DND-41 (cell line): ENCODE results near the gene NDOR1.

Experiments used
- ATAC-seq: fragments of 200-7000 bp; cut with Tn5 transposase; 3 replicates; pipeline ENCODE4 v1.9.1; 2021; ENCODE audit warnings: low read depth; ENCODE audit not compliant: insufficient read depth
- DNase-seq: peaks from one replicate; pipeline ENCODE4 v3.0.0-alpha.2; 2020
- H2AFZ ChIP-seq: 2 replicates; pipeline ENCODE4 v1.6.0; 2012; ENCODE audit warnings: low read depth, low read length
- H3K27ac ChIP-seq: 2 replicates; pipeline ENCODE4 v1.5.1; 2012; ENCODE audit warnings: low read length, inconsistent platforms
- H3K27me3 ChIP-seq: fragments of 200-600 bp; sonication (generic); 2 replicates; pipeline ENCODE4 v1.6.0; 2012; ENCODE audit warnings: low read length, mild to moderate bottlenecking, inconsistent platforms; ENCODE audit not compliant: insufficient read depth, poor library complexity
- H3K36me3 ChIP-seq: 2 replicates; pipeline ENCODE4 v1.5.1; 2012; ENCODE audit warnings: low read length, inconsistent platforms; ENCODE audit not compliant: insufficient read depth
- H3K4me1 ChIP-seq: 2 replicates; pipeline ENCODE4 v1.5.1; 2012; ENCODE audit warnings: mild to moderate bottlenecking, low read length; ENCODE audit not compliant: insufficient read depth
- H3K4me2 ChIP-seq: 2 replicates; pipeline ENCODE4 v1.6.0; 2012; ENCODE audit warnings: mild to moderate bottlenecking, moderate library complexity, low read length, inconsistent platforms; ENCODE audit not compliant: insufficient read depth
- H3K4me3 ChIP-seq, 2 experiments: fragments of 200-600 bp in 1 of 2; shearing (Covaris generic) in 1 of 2; 2 replicates each; pipeline ENCODE4 v1.5.1; 2012 to 2016; ENCODE audit warnings: inconsistent platforms in 2 of 2, low read length in 2 of 2, mild to moderate bottlenecking in 2 of 2, low read depth in 1 of 2, moderate library complexity in 1 of 2
- H3K79me2 ChIP-seq: 2 replicates; pipeline ENCODE4 v1.6.0; 2012; ENCODE audit warnings: low read length, inconsistent platforms; ENCODE audit not compliant: insufficient read depth
- H3K9ac ChIP-seq: 2 replicates; pipeline ENCODE4 v1.6.0; 2012; ENCODE audit warnings: low read depth, mild to moderate bottlenecking, inconsistent platforms, low read length, moderate library complexity
- H3K9me3 ChIP-seq: 2 replicates; pipeline ENCODE4 v1.5.1; 2012; ENCODE audit warnings: low read length, moderate library complexity, mild to moderate bottlenecking, inconsistent platforms; ENCODE audit not compliant: insufficient read depth, severe bottlenecking
- H4K20me1 ChIP-seq: 2 replicates; pipeline ENCODE4 v1.6.0; 2012; ENCODE audit warnings: low read length; ENCODE audit not compliant: insufficient read depth
- CTCF ChIP-seq: IDR thresholded peaks from 2 replicates; pipeline ENCODE4 v1.5.1; 2012; ENCODE audit warnings: borderline replicate concordance, low read length, moderate library complexity, mild to moderate bottlenecking; ENCODE audit not compliant: poor library complexity, severe bottlenecking; ENCODE audit errors: extremely low read depth
- EZH2 ChIP-seq: IDR thresholded peaks from 3 replicates; pipeline ENCODE4 v1.6.1; 2012; ENCODE audit warnings: borderline replicate concordance, low read depth, mild to moderate bottlenecking, moderate library complexity, low read length, inconsistent platforms; ENCODE audit not compliant: severe bottlenecking

NDOR1 gene

DNA sequence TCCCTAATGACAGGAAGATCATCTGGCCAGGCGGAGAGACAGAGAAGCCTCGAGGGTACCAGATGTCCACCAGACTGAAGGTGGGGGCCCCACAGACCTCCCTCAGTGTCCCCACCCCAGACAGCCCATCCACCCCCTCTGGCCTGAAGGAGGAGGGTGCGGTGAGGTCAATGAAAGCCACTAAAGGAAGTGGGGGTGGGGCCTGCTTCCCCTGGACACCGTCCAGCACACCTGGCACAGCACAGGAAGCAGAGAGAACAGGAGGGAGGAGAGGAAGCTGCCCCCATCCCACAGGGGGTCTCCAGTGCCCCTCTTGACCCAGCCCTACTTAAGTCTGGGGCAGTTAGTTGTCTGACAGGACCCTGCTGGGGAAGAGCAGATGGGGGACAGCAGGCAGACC, 46.9 kb upstream of the NDOR1 start:
- H3K27ac ChIP-seq, result no peak overlapping the region
- no peak overlapping the region for H3K4me2 ChIP-seq
- no peak overlapping the region for H3K4me3 ChIP-seq
- no peaks in the 10 kb centered on the region for H3K27me3 ChIP-seq
- TF ChIP-seq EZH2 (no peak), CTCF (no peak)
- no peaks in the 10 kb centered on the region for H3K36me3 ChIP-seq
- no peaks in the 10 kb centered on the region for H3K9me3 ChIP-seq
- H3K79me2 ChIP-seq, result no peaks in the 10 kb centered on the region
- no peak overlapping the region for H2AFZ ChIP-seq
- H4K20me1 ChIP-seq, result peaks cover 9% of the 10 kb centered on the region; the same call in 1 of the 2 replicates
- no peak overlapping the region for H3K9ac ChIP-seq
- no peaks in the 10 kb centered on the region for H3K4me1 ChIP-seq
- ATAC-seq (no peak), DNase-seq (no peak)

DNA sequence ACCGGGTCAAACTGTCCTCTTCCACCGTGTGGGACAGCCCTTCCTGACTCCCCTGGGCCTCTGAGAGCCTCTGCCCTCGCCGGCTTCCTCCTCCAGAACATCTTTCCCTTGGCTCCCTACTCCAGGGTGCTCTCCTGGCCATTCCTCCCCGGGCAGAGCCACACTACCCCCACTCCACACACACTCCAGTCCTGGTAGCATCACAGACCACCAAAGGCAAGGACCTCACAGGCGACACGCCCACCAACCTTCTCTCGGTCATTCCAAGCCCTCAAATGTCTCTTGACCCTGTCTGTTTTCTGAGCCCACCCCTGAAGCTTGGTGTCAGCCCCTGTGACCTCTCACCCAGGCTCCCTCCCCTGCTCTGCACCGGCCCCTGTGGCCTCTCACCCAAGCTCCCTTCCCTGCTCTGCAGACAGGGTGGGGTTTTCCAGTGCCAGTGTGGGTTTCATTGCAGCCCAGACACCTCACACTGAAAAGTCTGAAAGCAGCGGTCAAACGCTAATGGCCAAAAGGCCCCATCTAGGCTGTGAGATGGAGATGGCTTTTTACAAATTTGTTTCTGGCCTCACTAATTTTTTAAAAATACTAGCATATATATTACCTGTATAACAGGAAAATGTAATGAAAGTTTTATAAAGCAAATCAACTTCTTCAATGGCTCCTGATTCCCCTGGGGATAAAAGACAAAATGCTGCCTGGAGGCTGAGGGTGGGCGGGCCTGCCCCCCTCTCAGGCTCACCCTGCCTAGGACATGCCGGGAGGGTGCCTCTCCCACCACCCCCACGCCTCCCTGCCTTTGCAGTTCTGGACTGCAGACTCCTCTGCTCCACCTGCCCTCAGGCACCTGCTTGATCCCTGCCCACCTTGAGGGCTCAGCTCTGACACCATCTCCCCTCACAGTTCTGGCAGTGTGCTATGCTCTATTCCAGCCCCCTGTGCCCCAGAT, 46.1 kb upstream of the NDOR1 start:
- ATAC-seq (no peak), DNase-seq (no peak)
- H4K20me1 ChIP-seq, result peaks cover 9% of the 10 kb centered on the region; the same call in 1 of the 2 replicates
- H3K4me3 ChIP-seq, result no peak overlapping the region
- no peak overlapping the region for H3K27ac ChIP-seq
- H3K36me3 ChIP-seq, result no peaks in the 10 kb centered on the region
- no peaks in the 10 kb centered on the region for H3K79me2 ChIP-seq
- H2AFZ ChIP-seq, result no peak overlapping the region
- no peak for TF ChIP-seq CTCF
- TF ChIP-seq EZH2, result no peak
- no peak overlapping the region for H3K9ac ChIP-seq
- H3K4me2 ChIP-seq, result no peak overlapping the region
- H3K27me3 ChIP-seq, result no peaks in the 10 kb centered on the region
- no peaks in the 10 kb centered on the region for H3K9me3 ChIP-seq
- no peaks in the 10 kb centered on the region for H3K4me1 ChIP-seq

GRCh38 chr9:137160054-137160425, 45.5 kb upstream of the NDOR1 start:
- Histone ChIP-seq H2AFZ (no peak overlapping the region), H3K4me3 (no peak overlapping the region), H3K9ac (no peak overlapping the region), H3K36me3 (no peaks in the 10 kb centered on the region), H3K9me3 (no peaks in the 10 kb centered on the region), H3K4me1 (no peaks in the 10 kb centered on the region), H3K79me2 (no peaks in the 10 kb centered on the region), H3K4me2 (no peak overlapping the region), H3K27ac (no peak overlapping the region), H4K20me1 (peaks cover 9% of the 10 kb centered on the region; the same call in 1 of the 2 replicates), H3K27me3 (no peaks in the 10 kb centered on the region)
- ATAC-seq (no peak), DNase-seq (no peak)
- TF ChIP-seq EZH2, result no peak
- TF ChIP-seq CTCF, result no peak
